ACC112 (cell line): ENCODE data around the gene TMBIM6.

Source experiments
- H2AFZ ChIP-seq: fragments of 200-600 bp; sonication (generic); one replicate; pipeline ENCODE4 v1.6.0; 2017; ENCODE audit warnings: antibody characterized with exemption, low read length; ENCODE audit not compliant: unreplicated experiment
- H3K27ac ChIP-seq: fragments of 200-600 bp; sonication (generic); 2 replicates; pipeline ENCODE4 v1.5.1; 2014; ENCODE audit warnings: low read depth, mild to moderate bottlenecking, antibody characterized with exemption, low read length, moderate library complexity
- H3K27me3 ChIP-seq: fragments of 200-600 bp; sonication (generic); 2 replicates; pipeline ENCODE4 v1.6.1; 2014; ENCODE audit warnings: mild to moderate bottlenecking, antibody characterized with exemption, low read length, moderate library complexity, mixed read lengths; ENCODE audit not compliant: insufficient read depth
- H3K36me3 ChIP-seq: fragments of 200-600 bp; sonication (generic); 2 replicates; pipeline ENCODE4 v1.6.1; 2016; ENCODE audit warnings: mild to moderate bottlenecking, antibody characterized with exemption, low read length, moderate library complexity, mixed read lengths; ENCODE audit not compliant: insufficient read depth
- H3K4me1 ChIP-seq: fragments of 200-600 bp; sonication (generic); one replicate; pipeline ENCODE4 v1.6.1; 2016; ENCODE audit warnings: low read length, mixed read lengths; ENCODE audit not compliant: insufficient read depth, unreplicated experiment, control insufficient read depth
- H3K4me3 ChIP-seq: fragments of 200-600 bp; sonication (generic); 2 replicates; pipeline ENCODE4 v1.5.1; 2014; ENCODE audit warnings: mild to moderate bottlenecking, low read depth, low read length
- H3K79me2 ChIP-seq: fragments of 200-600 bp; sonication (generic); one replicate; pipeline ENCODE4 v1.6.0; 2016; ENCODE audit warnings: low read length; ENCODE audit not compliant: control insufficient read depth, unreplicated experiment, insufficient read depth

TMBIM6 gene

GRCh38 chr12:49790741-49791555 lies 49.6 kb downstream of the TMBIM6 start:
- no peaks in the 10 kb centered on the region for H3K4me1 ChIP-seq
- H3K27me3 ChIP-seq: no peaks in the 10 kb centered on the region
- no peak overlapping the region for H2AFZ ChIP-seq
- H3K79me2 ChIP-seq: no peaks in the 10 kb centered on the region
- H3K27ac ChIP-seq: no peak overlapping the region
- peaks cover 4% of the 10 kb centered on the region for H3K36me3 ChIP-seq
- H3K4me3 ChIP-seq: no peak overlapping the region

GRCh38 chr12:49791700-49792099 lies 50.3 kb downstream of the TMBIM6 start:
- Histone ChIP-seq H3K4me1 (no peaks in the 10 kb centered on the region), H3K4me3 (no peak overlapping the region), H3K36me3 (peaks cover 4% of the 10 kb centered on the region), H3K79me2 (no peaks in the 10 kb centered on the region), H3K27ac (no peak overlapping the region), H2AFZ (no peak overlapping the region), H3K27me3 (no peaks in the 10 kb centered on the region)

GRCh38 chr12:49792181-49792970 lies 51.0 kb downstream of the TMBIM6 start:
- H3K79me2 ChIP-seq: no peaks in the 10 kb centered on the region
- H3K36me3 ChIP-seq: peaks cover 5% of the 10 kb centered on the region
- no peaks in the 10 kb centered on the region for H3K4me1 ChIP-seq
- no peak overlapping the region for H3K27ac ChIP-seq
- H3K4me3 ChIP-seq: no peak overlapping the region
- H3K27me3 ChIP-seq: no peaks in the 10 kb centered on the region
- H2AFZ ChIP-seq: no peak overlapping the region

GRCh38 chr12:49792976-49793580 lies 51.7 kb downstream of the TMBIM6 start:
- Histone ChIP-seq H3K79me2 (no peaks in the 10 kb centered on the region), H2AFZ (no peak overlapping the region), H3K27me3 (no peaks in the 10 kb centered on the region), H3K4me1 (no peaks in the 10 kb centered on the region), H3K36me3 (peaks cover 5% of the 10 kb centered on the region; the same call in 1 of the 2 replicates), H3K4me3 (no peak overlapping the region), H3K27ac (no peak overlapping the region)

GRCh38 chr12:49793620-49794019 lies 52.3 kb downstream of the TMBIM6 start:
- Histone ChIP-seq H3K27me3 (no peaks in the 10 kb centered on the region), H2AFZ (no peak overlapping the region), H3K27ac (no peak overlapping the region), H3K4me3 (no peak overlapping the region), H3K79me2 (no peaks in the 10 kb centered on the region), H3K36me3 (peaks cover 5% of the 10 kb centered on the region; the same call in 1 of the 2 replicates), H3K4me1 (no peaks in the 10 kb centered on the region)

GRCh38 chr12:49794021-49794420 lies 52.7 kb downstream of the TMBIM6 start:
- Histone ChIP-seq H3K27ac (no peak overlapping the region), H3K36me3 (peaks cover 5% of the 10 kb centered on the region; the same call in 1 of the 2 replicates), H2AFZ (no peak overlapping the region), H3K79me2 (no peaks in the 10 kb centered on the region), H3K27me3 (no peaks in the 10 kb centered on the region), H3K4me1 (no peaks in the 10 kb centered on the region), H3K4me3 (no peak overlapping the region)

- Histone ChIP-seq H3K27ac (no peak overlapping the region), H3K4me3 (no peak overlapping the region), H2AFZ (no peak overlapping the region), H3K4me1 (no peaks in the 10 kb centered on the region), H3K36me3 (peaks cover 5% of the 10 kb centered on the region; the same call in 1 of the 2 replicates), H3K27me3 (no peaks in the 10 kb centered on the region), H3K79me2 (no peaks in the 10 kb centered on the region)
Observed at GRCh38 chr12:49794811-49795653, 53.7 kb downstream of the TMBIM6 start.

- H3K27ac ChIP-seq: no peak overlapping the region
- H3K27me3 ChIP-seq: no peaks in the 10 kb centered on the region
- H2AFZ ChIP-seq: no peak overlapping the region
- H3K36me3 ChIP-seq: peaks cover 8% of the 10 kb centered on the region; the same call in 1 of the 2 replicates
- no peaks in the 10 kb centered on the region for H3K4me1 ChIP-seq
- no peak overlapping the region for H3K4me3 ChIP-seq
- H3K79me2 ChIP-seq: no peaks in the 10 kb centered on the region
Observed at GRCh38 chr12:49795654-49796105, 54.3 kb downstream of the TMBIM6 start.

GRCh38 chr12:49796155-49796554 lies 54.8 kb downstream of the TMBIM6 start:
- Histone ChIP-seq H2AFZ (no peak overlapping the region), H3K4me3 (no peak overlapping the region), H3K27me3 (no peaks in the 10 kb centered on the region), H3K36me3 (peaks cover 8% of the 10 kb centered on the region; the same call in 1 of the 2 replicates), H3K4me1 (no peaks in the 10 kb centered on the region), H3K79me2 (no peaks in the 10 kb centered on the region), H3K27ac (no peak overlapping the region)
